ENCODE data around the gene CHRM2. TPM values are rescaled to one million over a fixed set of nuclear protein-coding genes. Genes with fewer than 3 reads are reported as not detected.

The CHRM2 gene
- total RNA-seq, 4 donors from 2014 or later, result 0.13 to 0.32 (median 0.15) TPM; not detected in 1

- 80 to 87% methylated on average over 1 of the region's 1 CpG for WGBS, 2 donors
- intact Hi-C loops (cut with DNase I; ENCODE audit: low total_unique reads), result no loop called here
Measured at GRCh38 chr7:136966825-136967224, 98.4 kb downstream of the CHRM2 start.

GRCh38 chr7:136969761-136970160, 101.3 kb downstream of the CHRM2 start:
- no peak for TF ChIP-seq POLR2A (IDR thresholded peaks at IDR 0.05)
- TF ChIP-seq, protein P1, sequence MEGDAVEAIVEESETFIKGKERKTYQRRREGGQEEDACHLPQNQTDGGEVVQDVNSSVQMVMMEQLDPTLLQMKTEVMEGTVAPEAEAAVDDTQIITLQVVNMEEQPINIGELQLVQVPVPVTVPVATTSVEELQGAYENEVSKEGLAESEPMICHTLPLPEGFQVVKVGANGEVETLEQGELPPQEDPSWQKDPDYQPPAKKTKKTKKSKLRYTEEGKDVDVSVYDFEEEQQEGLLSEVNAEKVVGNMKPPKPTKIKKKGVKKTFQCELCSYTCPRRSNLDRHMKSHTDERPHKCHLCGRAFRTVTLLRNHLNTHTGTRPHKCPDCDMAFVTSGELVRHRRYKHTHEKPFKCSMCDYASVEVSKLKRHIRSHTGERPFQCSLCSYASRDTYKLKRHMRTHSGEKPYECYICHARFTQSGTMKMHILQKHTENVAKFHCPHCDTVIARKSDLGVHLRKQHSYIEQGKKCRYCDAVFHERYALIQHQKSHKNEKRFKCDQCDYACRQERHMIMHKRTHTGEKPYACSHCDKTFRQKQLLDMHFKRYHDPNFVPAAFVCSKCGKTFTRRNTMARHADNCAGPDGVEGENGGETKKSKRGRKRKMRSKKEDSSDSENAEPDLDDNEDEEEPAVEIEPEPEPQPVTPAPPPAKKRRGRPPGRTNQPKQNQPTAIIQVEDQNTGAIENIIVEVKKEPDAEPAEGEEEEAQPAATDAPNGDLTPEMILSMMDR (IDR thresholded peaks at IDR 0.05), result no peak
- no peak overlapping the region for H3K4me3 ChIP-seq (ENCODE audit: low read depth, poor library complexity, severe bottlenecking)
- DNase-seq (ENCODE audit: low spot score in 2 of 2), result no peak
- intact Hi-C loops (cut with DNase I; ENCODE audit: low total_unique reads), result no loop called here
- whole genome bisulfite sequencing, 2 donors, result 33 to 59% methylated on average over 2 of the region's 2 CpGs

More at GRCh38 chr7:136966825-136967224, 98.4 kb downstream of the CHRM2 start:
- DNase-seq (ENCODE audit: low spot score in 2 of 2), result no peak
- no peak overlapping the region for H3K4me3 ChIP-seq (ENCODE audit: low read depth, poor library complexity, severe bottlenecking)
- TF ChIP-seq, protein P1 (IDR thresholded peaks at IDR 0.05), result no peak
- no peak for TF ChIP-seq POLR2A (IDR thresholded peaks at IDR 0.05)

DNA sequence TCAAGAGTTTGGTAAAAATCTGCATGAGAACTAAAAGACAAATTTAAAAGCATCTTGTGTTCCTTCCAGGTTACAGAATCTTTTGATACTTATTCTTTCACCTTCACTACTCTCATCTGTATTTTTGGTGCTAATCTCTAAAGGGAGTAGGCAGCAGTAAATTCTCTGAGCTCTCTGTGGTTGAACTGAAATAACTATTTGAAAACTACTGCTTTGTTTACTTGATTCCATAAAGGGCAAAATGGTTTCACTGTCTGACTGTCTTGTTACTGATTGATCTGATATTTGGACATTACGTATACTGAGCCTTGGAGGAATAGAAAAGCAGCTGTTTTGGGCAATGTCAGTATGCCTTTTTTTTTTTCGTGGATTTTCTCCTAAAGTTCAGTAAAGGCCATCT, 103.3 kb downstream of the CHRM2 start:
- no peak for DNase-seq (ENCODE audit: low spot score in 2 of 2)
- no peak overlapping the region for H3K4me3 ChIP-seq (ENCODE audit: low read depth, poor library complexity, severe bottlenecking)
- 74 to 82% methylated on average over 2 of the region's 2 CpGs for WGBS, 2 donors
- TF ChIP-seq, protein P1 (IDR thresholded peaks at IDR 0.05), result no peak
- no peak for TF ChIP-seq POLR2A (IDR thresholded peaks at IDR 0.05)
- intact Hi-C loops (cut with DNase I; ENCODE audit: low total_unique reads), result no loop called here

DNA sequence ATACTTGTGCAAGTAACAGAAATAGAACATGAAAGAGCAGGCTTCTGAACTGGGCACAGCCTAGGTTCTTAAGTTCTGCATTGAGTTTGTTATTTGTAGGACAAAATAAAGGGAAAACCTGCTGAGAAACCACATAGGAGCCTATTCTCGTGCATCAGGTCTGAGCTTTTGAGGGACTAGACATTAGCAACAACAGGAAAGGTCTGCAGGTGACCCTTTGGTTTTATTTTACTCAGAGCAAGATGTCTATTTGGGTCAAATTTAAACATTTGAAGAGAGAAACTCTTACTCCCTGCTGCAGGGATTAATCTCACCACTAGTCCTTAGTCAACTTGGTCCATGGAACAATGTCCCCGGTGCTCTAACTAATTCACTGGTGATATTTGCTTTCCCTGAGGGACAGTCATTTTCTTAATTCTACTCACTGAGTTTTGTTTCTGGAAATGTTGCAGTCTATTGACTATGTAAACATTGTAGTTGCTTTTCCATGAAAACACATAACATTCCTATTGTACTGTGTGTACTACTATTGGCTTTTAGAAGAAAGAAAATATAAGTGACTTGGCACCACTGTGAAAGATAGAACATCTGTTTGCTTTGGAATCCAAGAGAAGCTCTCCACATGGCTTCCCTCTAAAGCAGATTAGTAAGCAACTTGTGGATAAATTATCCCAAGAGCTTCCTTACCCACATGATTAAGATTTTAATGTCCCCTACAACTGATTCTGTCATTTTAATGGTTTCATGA, 108.2 kb downstream of the CHRM2 start:
- no peak for TF ChIP-seq POLR2A (IDR thresholded peaks at IDR 0.05)
- TF ChIP-seq, protein P1 (IDR thresholded peaks at IDR 0.05), result no peak
- 37 to 67% methylated on average over 2 of the region's 2 CpGs for WGBS, 2 donors
- no peak overlapping the region for H3K4me3 ChIP-seq (ENCODE audit: low read depth, poor library complexity, severe bottlenecking)
- DNase-seq (ENCODE audit: low spot score in 2 of 2), result no peak
- intact Hi-C loops (cut with DNase I; ENCODE audit: low total_unique reads), result no loop called here

GRCh38 chr7:136993377-136993776, 124.9 kb downstream of the CHRM2 start:
- no peak for DNase-seq (ENCODE audit: low spot score in 2 of 2)
- no peak overlapping the region for H3K4me3 ChIP-seq (ENCODE audit: low read depth, poor library complexity, severe bottlenecking)
- intact Hi-C loops (cut with DNase I; ENCODE audit: low total_unique reads), result no loop called here
- 58 to 63% methylated on average over 3 of the region's 3 CpGs for WGBS, 2 donors
- no peak for TF ChIP-seq POLR2A (IDR thresholded peaks at IDR 0.05)
- TF ChIP-seq, protein P1 (IDR thresholded peaks at IDR 0.05), result no peak

- DNase-seq (ENCODE audit: low spot score in 2 of 2), result no peak
- TF ChIP-seq POLR2A (IDR thresholded peaks at IDR 0.05), result no peak
- TF ChIP-seq, protein P1 (IDR thresholded peaks at IDR 0.05), result no peak
- no peak overlapping the region for H3K4me3 ChIP-seq (ENCODE audit: low read depth, poor library complexity, severe bottlenecking)
- intact Hi-C loops (cut with DNase I; ENCODE audit: low total_unique reads), result no loop called here
Measured at GRCh38 chr7:136997735-136998134, 129.3 kb downstream of the CHRM2 start.

All from lower leg skin (tissue), 4 donors.